ENCODE results near the gene DNHD1. TPM values are rescaled to one million over a fixed set of nuclear protein-coding genes. Genes with fewer than 3 reads are reported as not detected.

The DNHD1 gene
- total and polyA plus RNA-seq, 2 of the 8 experiments (the other 6 are each of a cell fraction or from before 2014, with no cell fraction given) = 5.0 to 6.8 TPM

DNA sequence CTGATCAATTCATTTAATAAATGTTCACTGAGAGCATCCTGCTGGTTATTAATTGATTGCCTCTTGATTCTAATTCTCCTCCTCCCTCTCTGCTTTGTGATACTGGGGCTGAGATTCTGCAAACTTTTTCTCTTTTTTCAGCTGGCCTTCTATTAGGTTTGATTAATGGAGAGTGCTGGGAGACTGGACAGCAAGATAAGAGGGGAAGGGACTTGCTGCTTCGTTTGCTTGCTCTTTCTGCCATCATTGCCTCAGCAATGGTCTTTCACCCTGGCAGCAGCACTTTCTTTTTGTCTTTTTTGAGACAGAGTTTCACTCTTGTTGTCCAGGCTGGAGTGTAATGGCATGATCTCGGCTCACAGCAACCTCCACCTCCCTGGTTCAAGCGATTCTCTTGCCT is 7.1 kb downstream of the DNHD1 start:
- H2AK5ac ChIP-seq (ENCODE audit: low read depth, low read length) = no peak overlapping the region
- H3K4me1 ChIP-seq (replicated peaks in 1 of 4; ENCODE audit: control insufficient read depth in 3 of 4, insufficient read depth in 4 of 4, low read length in 3 of 4) = no peaks in the 10 kb centered on the region
- H2AFZ ChIP-seq (ENCODE audit: low read length) = no peak overlapping the region
- H2BK15ac ChIP-seq (ENCODE audit: low read length) = no peak overlapping the region
- no peaks in the 10 kb centered on the region for H3K79me2 ChIP-seq (ENCODE audit: control insufficient read depth in 1 of 2, insufficient read depth in 2 of 2, low read length in 2 of 2)
- no peak overlapping the region for H2BK120ac ChIP-seq (replicated peaks; ENCODE audit: low read depth, low read length)
- no peaks in the 10 kb centered on the region for H3K79me1 ChIP-seq (ENCODE audit: low read depth, low read length)
- no peak overlapping the region for H3K23ac ChIP-seq (ENCODE audit: insufficient read length)
- WGBS, 2 experiments (ENCODE audit: extremely low coverage in 1 of 2, insufficient coverage in 1 of 2, insufficient read length in 1 of 2, insufficient replicate concordance in 2 of 2, low coverage in 1 of 2, low lambda C conversion rate in 2 of 2, missing lambda C conversion rate in 1 of 2) = 81% methylated on average over 3 of the region's 3 CpGs; no CpG with 5 or more reads in 1 of the 2 experiments
- no peak overlapping the region for H4K91ac ChIP-seq (replicated peaks; ENCODE audit: insufficient read length, low read length)
- no peaks in the 10 kb centered on the region for H4K20me1 ChIP-seq (replicated peaks in 1 of 2; ENCODE audit: control insufficient read depth in 1 of 2, insufficient read depth in 2 of 2, low read length in 2 of 2)
- no peak overlapping the region for H3K14ac ChIP-seq (ENCODE audit: insufficient read length)
- POLR2A ChIA-PET (ENCODE audit: partially characterized antibody) = interaction anchor here (1.5 to 2.1 kb wide), 2 partner anchors 15 to 23 kb away, joined by 5 to 6 read pairs; partner anchors contain the start of genes ARFIP2 and TIMM10B
- no peak overlapping the region for H2BK12ac ChIP-seq (ENCODE audit: low read depth, low read length)
- DNase-seq (ENCODE audit: low read depth in 1 of 2, low spot score in 2 of 2) (no peak), FAIRE-seq (no peak)
- no peak overlapping the region for H3K9ac ChIP-seq (replicated peaks in 1 of 4; ENCODE audit: extremely low read depth in 1 of 4, low read depth in 3 of 4, low read length in 3 of 4)
- CTCF ChIA-PET (ENCODE audit: partially characterized antibody) = interaction anchor here (0.9 to 6.8 kb wide), 19 partner anchors 10 to 179 kb away, joined by 3 to 107 read pairs (median 6); partner anchors contain the start of genes HPX and MRPL17
- no peak overlapping the region for H3K27ac ChIP-seq (ENCODE audit: low read depth, low read length)
- H3K4me3 ChIP-seq (ENCODE audit: extremely low read depth in 1 of 4, insufficient read depth in 2 of 4, low read depth in 3 of 4, low read length in 4 of 4) = no peak overlapping the region
- H3K23me2 ChIP-seq (ENCODE audit: low read depth, low read length) = no peaks in the 10 kb centered on the region
- no peak overlapping the region for H2BK5ac ChIP-seq (ENCODE audit: low read depth, low read length)
- no peak overlapping the region for H3K56ac ChIP-seq (replicated peaks; ENCODE audit: insufficient read length, low read depth, low read length)
- H2BK20ac ChIP-seq (ENCODE audit: low read length) = no peak overlapping the region
- H3K18ac ChIP-seq (ENCODE audit: extremely low read depth, low read length) = no peak overlapping the region
- H3K4me2 ChIP-seq (ENCODE audit: insufficient read depth in 1 of 2, low read depth in 2 of 2, low read length in 2 of 2) = no peak overlapping the region
- no peak overlapping the region for H4K5ac ChIP-seq (ENCODE audit: insufficient read length, low read depth, low read length)
- no peaks in the 10 kb centered on the region for H3K9me3 ChIP-seq (ENCODE audit: insufficient read depth in 2 of 2, low read depth in 1 of 2, low read length in 1 of 2)
- no peaks in the 10 kb centered on the region for H3K27me3 ChIP-seq (replicated peaks in 1 of 4; ENCODE audit: control insufficient read depth in 3 of 4, extremely low read depth in 1 of 4, insufficient read depth in 3 of 4, low read length in 3 of 4)
- no peak overlapping the region for H4K8ac ChIP-seq (ENCODE audit: extremely low read depth, insufficient read depth, low read length)
- H3K4ac ChIP-seq (replicated peaks; ENCODE audit: insufficient read length, low read depth, low read length) = no peak overlapping the region
- H3K36me3 ChIP-seq (ENCODE audit: control insufficient read depth in 2 of 4, insufficient read depth in 4 of 4, low read length in 3 of 4) = peaks cover 0 to 2% (median 0%) of the 10 kb centered on the region in 4 experiments; a peak in 5 of 8 replicates
- TF ChIP-seq KDM4A (IDR thresholded peaks at IDR 0.05; ENCODE audit: low read depth, low read length, severe bottlenecking) (no peak), HDAC2 (IDR thresholded peaks at IDR 0.05; ENCODE audit: borderline replicate concordance in 1 of 2, low read depth in 2 of 2, low read length in 2 of 2) (no peak), SIX5 (IDR thresholded peaks at IDR 0.05; ENCODE audit: low read depth, low read length) (no peak), ASH2L (IDR thresholded peaks at IDR 0.05; ENCODE audit: low read length) (no peak), BRCA1 (IDR thresholded peaks at IDR 0.05; ENCODE audit: low read depth, low read length) (no peak), POLR2AphosphoS5 (IDR thresholded peaks at IDR 0.05; ENCODE audit: low read depth, low read length) (no peak), SP1 (IDR thresholded peaks at IDR 0.05; ENCODE audit: low read depth, low read length) (no peak), CREB1 (IDR thresholded peaks at IDR 0.05) (no peak), CEBPB (IDR thresholded peaks at IDR 0.05; ENCODE audit: low read depth, low read length) (no peak), HDAC6 (IDR thresholded peaks at IDR 0.05; ENCODE audit: low read depth, low read length) (no peak)
- TF ChIP-seq, protein P1, sequence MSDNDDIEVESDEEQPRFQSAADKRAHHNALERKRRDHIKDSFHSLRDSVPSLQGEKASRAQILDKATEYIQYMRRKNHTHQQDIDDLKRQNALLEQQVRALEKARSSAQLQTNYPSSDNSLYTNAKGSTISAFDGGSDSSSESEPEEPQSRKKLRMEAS (IDR thresholded peaks at IDR 0.05) = no peak
- TF ChIP-seq, protein P2, sequence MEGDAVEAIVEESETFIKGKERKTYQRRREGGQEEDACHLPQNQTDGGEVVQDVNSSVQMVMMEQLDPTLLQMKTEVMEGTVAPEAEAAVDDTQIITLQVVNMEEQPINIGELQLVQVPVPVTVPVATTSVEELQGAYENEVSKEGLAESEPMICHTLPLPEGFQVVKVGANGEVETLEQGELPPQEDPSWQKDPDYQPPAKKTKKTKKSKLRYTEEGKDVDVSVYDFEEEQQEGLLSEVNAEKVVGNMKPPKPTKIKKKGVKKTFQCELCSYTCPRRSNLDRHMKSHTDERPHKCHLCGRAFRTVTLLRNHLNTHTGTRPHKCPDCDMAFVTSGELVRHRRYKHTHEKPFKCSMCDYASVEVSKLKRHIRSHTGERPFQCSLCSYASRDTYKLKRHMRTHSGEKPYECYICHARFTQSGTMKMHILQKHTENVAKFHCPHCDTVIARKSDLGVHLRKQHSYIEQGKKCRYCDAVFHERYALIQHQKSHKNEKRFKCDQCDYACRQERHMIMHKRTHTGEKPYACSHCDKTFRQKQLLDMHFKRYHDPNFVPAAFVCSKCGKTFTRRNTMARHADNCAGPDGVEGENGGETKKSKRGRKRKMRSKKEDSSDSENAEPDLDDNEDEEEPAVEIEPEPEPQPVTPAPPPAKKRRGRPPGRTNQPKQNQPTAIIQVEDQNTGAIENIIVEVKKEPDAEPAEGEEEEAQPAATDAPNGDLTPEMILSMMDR (IDR thresholded peaks at IDR 0.05; ENCODE audit: control extremely low read depth in 1 of 3, insufficient read depth in 1 of 3, low read depth in 1 of 3, low read length in 3 of 3) = no peak

Measured in H1 (cell line).